ENCODE results near the gene GDPGP1. TPM values are rescaled to one million over a fixed set of nuclear protein-coding genes. Genes with fewer than 3 reads are reported as not detected.
A peak's percentile ranks its signal among the peaks of the same experiment; 100 is the strongest.

The GDPGP1 gene
- total and polyA plus RNA-seq, 9 of the 15 experiments (the other 6 are each of a cell fraction or from before 2014, with no cell fraction given), result 0.78 to 6.1 (median 2.8) TPM

- TF ChIP-seq, protein P1, sequence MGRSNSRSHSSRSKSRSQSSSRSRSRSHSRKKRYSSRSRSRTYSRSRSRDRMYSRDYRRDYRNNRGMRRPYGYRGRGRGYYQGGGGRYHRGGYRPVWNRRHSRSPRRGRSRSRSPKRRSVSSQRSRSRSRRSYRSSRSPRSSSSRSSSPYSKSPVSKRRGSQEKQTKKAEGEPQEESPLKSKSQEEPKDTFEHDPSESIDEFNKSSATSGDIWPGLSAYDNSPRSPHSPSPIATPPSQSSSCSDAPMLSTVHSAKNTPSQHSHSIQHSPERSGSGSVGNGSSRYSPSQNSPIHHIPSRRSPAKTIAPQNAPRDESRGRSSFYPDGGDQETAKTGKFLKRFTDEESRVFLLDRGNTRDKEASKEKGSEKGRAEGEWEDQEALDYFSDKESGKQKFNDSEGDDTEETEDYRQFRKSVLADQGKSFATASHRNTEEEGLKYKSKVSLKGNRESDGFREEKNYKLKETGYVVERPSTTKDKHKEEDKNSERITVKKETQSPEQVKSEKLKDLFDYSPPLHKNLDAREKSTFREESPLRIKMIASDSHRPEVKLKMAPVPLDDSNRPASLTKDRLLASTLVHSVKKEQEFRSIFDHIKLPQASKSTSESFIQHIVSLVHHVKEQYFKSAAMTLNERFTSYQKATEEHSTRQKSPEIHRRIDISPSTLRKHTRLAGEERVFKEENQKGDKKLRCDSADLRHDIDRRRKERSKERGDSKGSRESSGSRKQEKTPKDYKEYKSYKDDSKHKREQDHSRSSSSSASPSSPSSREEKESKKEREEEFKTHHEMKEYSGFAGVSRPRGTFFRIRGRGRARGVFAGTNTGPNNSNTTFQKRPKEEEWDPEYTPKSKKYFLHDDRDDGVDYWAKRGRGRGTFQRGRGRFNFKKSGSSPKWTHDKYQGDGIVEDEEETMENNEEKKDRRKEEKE (IDR thresholded peaks at IDR 0.05; ENCODE audit: borderline replicate concordance in 1 of 2, control insufficient read depth in 1 of 2, low read depth in 2 of 2, low read length in 1 of 2), result no peak
- no peak for TF ChIP-seq NR1H2 (CRISPR knock-in tag; IDR thresholded peaks at IDR 0.05)
- TF ChIP-seq ZNF311 (CRISPR knock-in tag; IDR thresholded peaks at IDR 0.05), result no peak
- TF ChIP-seq MEF2D (tag; conservative IDR thresholded peaks at IDR 0.05; ENCODE audit: low read depth), result no peak
- no peak for TF ChIP-seq SIN3B (IDR thresholded peaks at IDR 0.05; ENCODE audit: low read depth)
- no peak for TF ChIP-seq POU5F1 (IDR thresholded peaks at IDR 0.05; ENCODE audit: borderline replicate concordance, low read depth, low read length, partially characterized antibody)
- TF ChIP-seq, protein P2, sequence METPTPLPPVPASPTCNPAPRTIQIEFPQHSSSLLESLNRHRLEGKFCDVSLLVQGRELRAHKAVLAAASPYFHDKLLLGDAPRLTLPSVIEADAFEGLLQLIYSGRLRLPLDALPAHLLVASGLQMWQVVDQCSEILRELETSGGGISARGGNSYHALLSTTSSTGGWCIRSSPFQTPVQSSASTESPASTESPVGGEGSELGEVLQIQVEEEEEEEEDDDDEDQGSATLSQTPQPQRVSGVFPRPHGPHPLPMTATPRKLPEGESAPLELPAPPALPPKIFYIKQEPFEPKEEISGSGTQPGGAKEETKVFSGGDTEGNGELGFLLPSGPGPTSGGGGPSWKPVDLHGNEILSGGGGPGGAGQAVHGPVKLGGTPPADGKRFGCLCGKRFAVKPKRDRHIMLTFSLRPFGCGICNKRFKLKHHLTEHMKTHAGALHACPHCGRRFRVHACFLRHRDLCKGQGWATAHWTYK (CRISPR knock-in tag; IDR thresholded peaks at IDR 0.05), result no peak
- no peak for TF ChIP-seq MAFF (IDR thresholded peaks at IDR 0.05; ENCODE audit: low read length)
- TF ChIP-seq POLR2G (IDR thresholded peaks at IDR 0.05; ENCODE audit: low read depth, low read length), result no peak
- peak; percentile 64 to 70 (median 69) for TF ChIP-seq CTCF (IDR thresholded peaks at IDR 0.05 in 2 of 3, conservative IDR thresholded peaks at IDR 0.05 in 1 of 3; ENCODE audit: insufficient read depth in 2 of 3, low read depth in 1 of 3, low read length in 3 of 3)
- no peak for TF ChIP-seq ZNF165 (CRISPR knock-in tag; IDR thresholded peaks at IDR 0.05; ENCODE audit: borderline replicate concordance)
- no peak for TF ChIP-seq ZNF696 (CRISPR knock-in tag; conservative IDR thresholded peaks at IDR 0.05)
- TF ChIP-seq FOXP1 (CRISPR knock-in tag; IDR thresholded peaks at IDR 0.05), result no peak
- no peak for TF ChIP-seq KHSRP (IDR thresholded peaks at IDR 0.05)
- TF ChIP-seq ZBTB33 (CRISPR knock-in tag; IDR thresholded peaks at IDR 0.05), result no peak
- no peak for TF ChIP-seq ZFP1 (CRISPR knock-in tag; IDR thresholded peaks at IDR 0.05)
- TF ChIP-seq CCNT2 (IDR thresholded peaks at IDR 0.05; ENCODE audit: borderline replicate concordance, extremely low read depth, insufficient read length, low read depth, low read length), result no peak
- no peak for TF ChIP-seq SAP30 (IDR thresholded peaks at IDR 0.05; ENCODE audit: borderline replicate concordance, insufficient read depth, low read depth, low read length, poor library complexity, severe bottlenecking)
- TF ChIP-seq LCOR (CRISPR knock-in tag; IDR thresholded peaks at IDR 0.05), result no peak
- TF ChIP-seq ZNF695 (CRISPR knock-in tag; IDR thresholded peaks at IDR 0.05), result no peak
These were observed 1.0 kb upstream of the GDPGP1 start (continued) for GRCh38 chr15:90232941-90233386.

Measured in K562 (cell line).